T-helper 2 cell (primary cell): Measurements from ENCODE around the gene USP10.

Experiments used
- DNase-seq, 5 experiments: peaks; one replicate each; pipeline versions ENCODE4 v3.0.0 to v3.0.0-alpha.2; 2012 to 2022

USP10 gene

DNA sequence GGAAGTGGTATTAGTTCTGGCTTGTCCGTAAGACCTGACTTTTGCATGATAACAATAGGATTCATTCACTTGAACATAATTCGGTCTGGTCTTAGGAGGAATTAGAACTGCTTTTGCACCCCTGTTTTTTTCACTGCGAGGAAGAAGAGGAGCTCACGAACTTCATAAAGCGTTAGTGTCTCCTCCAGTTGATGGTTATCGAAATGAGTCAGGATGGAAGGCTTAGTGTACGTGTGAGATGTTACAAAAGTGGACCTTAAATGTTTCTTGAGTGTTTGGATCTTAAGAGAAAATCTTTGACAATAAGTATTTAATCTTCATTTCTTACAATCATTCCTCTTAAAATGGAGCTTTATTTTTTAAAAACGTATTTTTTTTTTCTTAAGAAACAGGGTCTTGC, 52.8 kb downstream of the USP10 start:
- peak in 1 of 5 experiments; percentile 64 for DNase-seq

DNA sequence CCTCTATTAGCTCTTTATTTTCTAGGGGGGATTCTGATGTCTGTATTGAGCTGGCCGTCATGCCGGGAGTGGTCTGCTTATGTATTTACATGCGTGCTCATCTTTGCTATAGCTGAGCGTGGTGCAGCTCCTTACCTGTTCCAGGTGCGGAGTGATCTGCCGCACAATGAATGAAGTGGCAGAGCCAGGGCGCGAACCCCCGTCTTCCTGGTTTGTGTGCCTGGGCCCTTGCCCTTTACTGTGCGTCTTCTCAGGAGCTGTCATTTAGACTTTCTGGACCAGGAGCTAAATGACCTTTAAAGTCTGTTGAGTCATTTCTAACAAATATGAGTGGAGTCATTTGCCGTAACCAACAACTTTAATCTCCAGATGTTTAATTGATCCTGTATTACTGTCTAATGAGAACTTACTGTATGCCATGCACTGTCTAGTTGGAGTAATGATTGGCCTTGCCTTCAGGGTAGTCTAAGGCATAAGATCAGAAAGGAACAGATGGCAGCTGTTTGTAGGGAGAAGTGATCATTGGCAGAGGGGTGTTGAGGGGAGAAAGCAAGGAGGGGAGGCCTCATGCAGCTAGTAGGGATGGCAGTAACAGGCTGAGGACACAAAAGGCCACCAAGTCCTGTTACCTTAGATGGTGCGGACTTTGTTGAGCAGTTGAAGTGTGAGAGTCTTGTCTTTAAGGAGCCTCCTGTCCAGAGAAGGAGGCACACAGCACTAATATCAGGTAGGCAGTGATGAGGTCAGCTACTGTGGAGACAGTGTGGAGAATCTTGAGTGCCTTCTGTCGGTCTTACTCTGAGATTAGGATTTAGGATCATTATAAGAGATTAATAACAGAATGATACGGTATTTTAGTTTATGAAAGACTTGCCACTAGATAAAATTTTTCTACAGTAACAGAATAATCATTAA, 53.9 kb downstream of the USP10 start:
- DNase-seq: no peak

DNA sequence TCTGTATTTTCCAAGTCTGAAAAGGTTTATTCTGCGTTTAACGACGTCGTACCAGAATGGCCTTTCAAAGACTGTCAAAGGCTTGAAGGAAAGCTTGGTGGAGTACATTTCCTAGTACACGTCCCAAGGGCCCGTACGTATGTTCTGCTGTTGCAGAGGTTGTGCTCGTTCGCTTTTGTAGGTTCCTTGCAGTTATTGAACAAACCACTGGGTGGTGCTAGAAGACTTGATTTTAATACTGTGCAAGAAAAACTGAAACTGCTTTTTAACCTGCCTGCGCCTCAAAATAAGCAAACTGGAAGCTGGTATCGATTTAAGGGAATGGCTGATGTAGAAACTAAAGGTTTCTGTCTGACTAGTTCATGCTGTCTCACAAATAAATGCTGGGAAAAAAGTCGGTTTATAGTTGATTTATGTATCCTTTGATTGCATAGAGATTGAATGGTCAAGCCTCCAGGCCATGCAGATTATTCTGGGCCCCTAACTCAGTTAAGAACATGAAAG, 54.6 kb downstream of the USP10 start:
- peak in 3 of 5 experiments; percentile 41 to 85 (median 51) for DNase-seq

DNA sequence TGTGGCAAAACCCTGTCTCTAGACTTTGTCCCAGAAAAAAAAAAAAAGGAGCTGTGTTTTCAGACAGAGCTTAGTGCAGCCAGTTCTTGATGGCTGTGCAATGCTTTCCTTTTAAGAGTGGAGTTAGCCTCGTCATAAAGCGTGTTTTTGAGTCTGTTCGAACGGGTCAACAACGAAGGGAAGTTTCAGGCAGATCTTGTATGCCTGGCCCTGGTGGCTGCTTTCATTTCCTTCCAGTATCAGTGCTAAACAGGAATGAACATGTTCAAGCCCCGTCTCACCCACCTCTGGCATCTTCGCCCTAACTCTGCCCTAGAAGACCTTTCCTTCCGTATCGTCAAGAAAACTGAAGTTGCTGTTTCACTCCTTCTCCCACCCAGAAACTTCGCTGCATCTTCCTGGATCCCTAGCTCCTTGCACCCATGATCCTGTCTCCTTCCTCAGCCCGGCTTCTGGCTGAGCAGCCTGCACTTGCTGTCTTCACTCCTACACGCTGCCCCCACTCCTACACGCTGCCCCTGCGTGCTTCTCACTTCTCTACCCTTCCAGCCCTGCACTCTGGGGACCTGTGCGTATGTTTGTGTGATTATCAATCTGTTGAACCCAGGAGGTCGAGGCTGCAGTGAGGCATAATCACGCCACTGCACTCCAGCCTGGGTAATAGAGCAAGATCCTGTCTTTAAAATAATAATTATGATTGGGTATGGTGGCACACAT, 55.3 kb downstream of the USP10 start:
- no peak for DNase-seq

DNA sequence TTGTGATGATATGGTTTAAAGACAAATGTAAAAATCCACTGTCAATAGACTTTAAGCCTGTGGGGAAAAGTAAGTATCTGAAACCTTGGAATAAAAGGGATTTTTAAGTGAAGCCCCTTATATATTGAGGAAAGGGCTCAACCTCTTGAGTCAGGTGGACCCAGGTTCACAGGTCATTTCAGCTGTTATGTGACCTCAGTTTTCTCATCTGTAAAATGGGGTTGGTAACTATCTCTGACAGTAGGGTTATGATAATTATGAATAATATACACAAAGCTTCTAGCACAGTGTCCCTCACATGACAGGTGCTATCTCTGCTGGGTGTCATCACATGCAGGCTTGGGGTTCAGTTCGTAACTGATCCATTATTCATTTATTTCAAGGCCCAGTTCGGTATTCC, 57.0 kb downstream of the USP10 start:
- DNase-seq: no peak

DNA sequence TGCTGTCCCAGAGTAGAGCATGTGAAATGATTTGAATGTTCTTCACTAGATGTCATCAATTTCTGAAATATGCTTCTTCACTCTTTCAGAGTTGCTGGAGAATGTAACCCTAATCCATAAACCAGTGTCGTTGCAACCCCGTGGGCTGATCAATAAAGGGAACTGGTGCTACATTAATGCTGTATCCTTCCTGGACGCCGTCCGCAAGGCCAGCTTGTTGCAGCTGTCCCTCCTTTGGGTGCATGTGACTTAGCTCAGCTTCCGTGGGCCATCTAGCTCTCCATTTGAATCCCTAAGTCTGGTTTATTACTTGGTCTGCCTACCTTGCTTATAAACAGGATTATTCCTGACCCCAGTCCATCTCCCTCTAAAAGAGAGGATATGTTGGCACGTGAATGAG, 58.8 kb downstream of the USP10 start:
- no peak for DNase-seq

DNA sequence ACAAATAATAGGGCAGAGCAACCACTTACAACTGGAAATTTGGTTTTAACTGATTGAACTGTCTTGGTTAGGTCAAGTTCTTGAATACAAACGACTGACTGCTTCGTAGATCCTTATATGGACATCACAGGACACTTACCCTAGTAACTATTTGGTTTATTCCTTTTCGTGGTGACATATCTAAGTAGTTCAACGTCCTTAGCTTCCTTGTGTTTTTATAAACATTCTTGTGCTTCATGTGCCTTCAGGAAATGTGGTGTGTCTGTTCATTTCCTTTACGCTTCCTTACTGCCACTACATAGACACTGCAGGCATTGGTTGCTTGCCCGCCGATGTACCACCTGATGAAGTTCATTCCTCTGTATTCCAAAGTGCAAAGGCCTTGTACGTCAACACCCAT, 59.3 kb downstream of the USP10 start:
- DNase-seq: peak in 2 of 5 experiments; percentile 34 to 44

DNA sequence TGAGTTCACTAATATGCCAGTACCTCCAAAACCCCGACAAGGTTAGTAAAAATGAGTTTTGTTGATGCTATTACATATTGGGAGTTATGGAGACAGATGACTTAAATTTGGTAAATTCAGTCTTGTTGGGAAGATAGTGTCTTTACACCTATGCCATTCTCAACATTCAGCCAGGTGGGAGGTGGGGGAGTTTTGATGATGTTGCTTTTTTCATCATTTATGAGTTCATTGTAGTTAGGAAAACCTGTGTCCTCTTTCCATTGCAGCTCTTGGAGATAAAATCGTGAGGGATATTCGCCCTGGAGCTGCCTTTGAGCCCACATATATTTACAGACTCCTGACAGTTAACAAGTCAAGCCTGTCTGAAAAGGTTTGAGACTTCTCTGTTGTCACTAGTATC, 60.1 kb downstream of the USP10 start:
- no peak for DNase-seq

DNA sequence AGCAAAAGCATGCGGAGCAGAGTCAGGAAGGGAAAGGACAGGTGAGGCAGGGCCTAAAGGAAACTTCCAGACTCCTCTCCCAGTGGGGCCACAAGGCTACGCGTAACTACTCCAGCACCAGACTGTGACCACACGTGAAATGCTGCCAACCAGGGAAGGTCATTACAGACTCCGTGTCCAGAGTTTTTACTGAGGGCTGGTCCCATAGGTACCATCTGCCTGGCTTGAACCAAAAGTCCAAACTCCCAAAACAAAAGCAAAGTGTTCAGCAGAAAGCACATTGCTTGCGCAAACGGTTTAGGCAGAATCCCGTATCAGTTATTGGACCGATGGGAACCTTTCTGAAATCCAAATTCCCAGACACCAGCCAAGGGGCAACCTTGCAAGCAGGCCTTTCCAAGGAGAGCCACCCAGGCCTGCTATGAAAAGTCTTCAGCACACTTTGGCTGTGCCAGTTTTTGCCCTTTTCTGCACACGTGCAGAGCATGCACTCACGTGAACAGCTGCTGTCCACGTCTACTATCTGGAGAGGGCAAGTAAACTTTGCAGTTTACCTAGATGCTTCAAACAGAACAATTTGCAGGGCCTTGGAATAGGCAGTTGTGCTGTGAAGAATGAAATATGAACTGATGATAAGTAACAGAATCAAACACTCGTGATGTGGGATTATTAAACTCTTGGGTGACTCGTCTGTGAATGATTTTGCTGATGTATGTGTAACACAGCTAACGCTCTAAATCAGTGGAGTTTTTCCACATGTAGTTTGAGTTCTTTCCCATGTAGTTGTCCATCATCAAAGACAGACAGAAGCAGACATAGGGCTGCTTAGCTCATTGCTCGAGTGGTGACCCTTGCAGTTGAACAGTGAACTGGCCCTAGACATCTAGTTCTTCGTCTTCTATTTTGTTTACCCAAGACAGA, 61.9 kb downstream of the USP10 start:
- DNase-seq: no peak

DNA sequence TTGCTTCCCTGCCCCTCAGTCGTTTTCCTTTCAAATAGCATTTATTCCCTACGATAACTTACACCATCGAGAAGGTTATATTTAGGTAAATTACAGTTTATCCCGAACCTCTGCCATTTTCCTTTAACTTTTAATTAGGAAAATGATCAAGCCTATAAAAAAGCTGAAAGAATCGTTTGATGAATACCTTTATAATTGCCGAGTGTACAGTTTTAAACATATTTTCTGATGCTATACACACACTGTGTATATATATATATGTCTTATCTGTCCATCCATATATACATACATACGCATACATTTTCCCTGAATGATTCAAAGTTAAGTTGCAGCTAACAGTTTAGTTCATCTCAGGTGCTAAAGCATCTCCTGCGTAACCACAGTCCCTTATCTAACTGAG, 63.4 kb downstream of the USP10 start:
- DNase-seq: no peak

DNA sequence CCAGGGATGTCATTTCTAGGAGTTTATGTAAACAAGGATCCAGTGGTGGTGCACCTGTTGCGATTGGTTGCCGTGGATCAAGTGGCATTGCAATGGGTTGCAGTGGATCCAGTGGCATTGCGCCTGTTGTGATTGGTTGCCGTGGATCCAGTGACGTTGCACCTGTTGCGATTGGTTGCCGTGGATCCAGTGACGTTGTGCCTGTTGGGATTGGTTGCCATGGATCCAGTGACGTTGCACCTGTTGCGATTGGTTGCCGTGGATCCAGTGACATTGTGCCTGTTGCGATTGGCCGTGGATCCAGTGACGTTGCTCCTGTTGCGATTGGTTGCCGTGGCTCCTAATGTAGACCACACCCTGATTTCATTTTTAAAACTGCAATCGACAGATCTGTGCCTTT, 63.8 kb downstream of the USP10 start:
- DNase-seq: no peak

DNA sequence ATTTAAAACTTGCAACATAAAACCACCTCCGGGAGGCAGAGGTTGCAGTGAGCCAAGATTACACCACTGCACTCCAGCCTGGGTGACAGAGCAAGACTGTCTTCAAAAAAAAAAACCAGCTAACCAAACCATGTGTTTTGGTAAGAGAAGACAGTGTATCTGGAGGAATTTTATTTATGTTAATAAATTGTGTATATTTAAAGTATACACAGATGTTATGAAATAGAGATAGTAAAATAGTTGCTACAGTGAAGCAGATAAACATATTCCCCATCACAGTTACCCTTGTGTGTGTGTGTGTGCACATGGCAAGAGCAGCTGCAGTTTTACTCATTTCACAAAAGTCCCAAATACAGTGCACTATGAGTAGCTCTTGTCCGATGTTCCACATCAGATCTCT, 65.2 kb downstream of the USP10 start:
- no peak for DNase-seq

DNA sequence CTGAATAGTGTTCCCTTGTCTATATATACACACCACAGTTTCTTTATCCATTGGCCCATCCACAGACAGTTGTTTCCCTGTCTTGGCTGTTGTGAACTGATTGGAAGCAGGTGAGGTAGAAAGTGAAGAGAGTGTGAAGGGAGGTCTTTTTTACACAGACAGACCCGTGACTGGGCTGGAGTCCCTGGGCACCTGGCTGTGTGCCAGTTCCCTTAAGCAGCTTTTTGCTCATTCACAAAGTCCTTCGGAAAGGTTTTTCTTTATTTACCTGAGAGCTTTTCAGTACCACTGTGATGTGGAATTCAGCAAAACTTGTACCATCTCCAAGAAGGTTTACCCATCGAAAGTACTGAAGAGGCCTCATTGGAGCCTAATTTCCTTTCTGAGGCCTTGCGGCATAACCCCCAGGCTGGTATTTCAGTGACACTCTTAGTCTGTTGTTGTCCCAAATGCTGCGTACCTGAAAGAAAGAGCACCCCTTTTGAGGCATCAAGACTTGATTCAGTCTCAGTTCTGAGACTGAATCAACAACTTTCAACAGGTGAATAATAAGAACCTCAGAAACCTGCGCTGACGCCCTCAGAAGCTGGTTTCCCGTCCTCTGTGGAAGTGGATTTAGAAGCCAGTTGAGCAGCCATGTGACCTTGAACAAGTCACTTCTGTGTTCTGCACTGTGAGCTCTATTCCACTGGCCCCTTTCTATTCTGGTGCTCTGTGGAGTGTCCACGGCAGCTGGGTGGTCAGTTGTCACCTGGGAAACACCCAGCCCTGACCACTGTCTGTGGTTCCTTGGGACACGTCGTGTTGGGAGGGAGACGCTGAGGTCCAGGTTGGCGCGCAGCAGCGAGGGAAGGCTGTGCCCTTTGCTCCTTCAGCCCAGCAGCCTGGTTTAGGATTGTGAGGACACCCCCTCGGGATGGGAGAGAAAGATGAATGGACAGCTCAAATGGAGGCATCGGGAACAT, 66.1 kb downstream of the USP10 start:
- no peak for DNase-seq

DNA sequence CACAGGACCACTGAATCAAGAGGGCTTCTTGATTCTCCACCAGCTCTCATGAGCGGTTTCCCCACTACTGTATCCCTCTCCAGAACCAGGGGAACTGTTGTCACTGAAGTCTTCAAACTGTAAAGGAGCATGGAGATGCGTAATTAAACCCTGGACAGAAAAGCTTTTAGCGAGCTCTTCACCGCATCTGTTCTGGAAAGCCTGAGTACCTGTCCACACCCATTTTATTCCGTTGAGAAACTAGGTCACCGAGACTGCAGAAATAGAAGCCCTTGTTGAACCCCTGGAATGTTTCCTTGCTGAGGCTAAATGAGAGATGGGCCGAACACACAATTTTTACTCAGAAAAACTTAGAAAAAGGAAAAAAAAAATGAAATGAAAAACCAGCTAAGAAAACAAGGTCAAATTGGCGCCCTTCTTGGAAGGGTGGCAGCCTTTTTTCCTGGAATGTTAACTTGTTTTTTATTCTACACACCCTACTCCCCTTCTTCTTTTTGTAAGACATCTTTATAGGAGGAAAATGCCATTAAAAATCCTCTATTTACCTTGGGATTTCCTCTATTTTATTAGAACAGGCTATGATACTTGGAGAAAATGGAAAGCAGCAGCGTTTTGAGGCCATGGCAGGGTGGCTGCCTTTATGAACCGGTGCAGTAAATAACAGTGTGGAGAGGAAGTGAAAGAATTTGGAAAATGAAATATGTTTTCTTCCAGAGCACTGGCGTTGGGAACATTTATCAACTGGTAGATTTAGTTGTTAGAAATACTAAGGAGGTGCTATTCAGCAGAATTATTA, 67.4 kb downstream of the USP10 start:
- DNase-seq: no peak

DNA sequence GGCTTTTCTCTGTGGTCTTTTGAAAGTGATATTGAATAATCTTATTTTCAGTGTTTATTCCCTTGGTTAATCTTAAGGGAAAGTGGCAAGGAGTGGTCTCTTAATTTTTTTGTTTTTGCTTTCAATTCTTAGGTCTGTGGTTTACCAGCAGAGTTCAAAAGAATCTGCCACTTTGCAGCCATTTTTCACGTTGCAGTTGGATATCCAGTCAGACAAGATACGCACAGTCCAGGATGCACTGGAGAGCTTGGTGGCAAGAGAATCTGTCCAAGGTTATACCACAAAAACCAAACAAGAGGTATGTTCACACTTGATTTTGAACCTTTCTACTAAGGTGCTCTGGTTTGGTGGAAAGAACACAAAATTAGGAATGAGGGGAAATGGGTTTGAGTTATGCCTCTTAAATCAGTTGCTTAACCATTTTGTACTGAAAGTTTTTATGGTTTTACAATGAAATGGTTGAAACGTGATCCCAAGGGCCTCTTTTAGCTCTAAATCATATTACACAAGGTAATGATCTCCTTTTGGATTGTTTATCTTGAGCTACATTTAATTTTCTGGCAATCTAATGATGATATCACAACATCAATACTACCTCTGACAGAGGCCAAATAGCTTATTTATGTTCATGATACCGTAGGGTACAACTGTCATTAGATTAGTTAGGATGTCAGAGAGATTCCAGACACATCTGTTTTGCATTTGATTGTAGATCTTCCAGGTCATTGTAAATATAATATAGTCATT, 68.4 kb downstream of the USP10 start:
- peak in 1 of 5 experiments; percentile 40 for DNase-seq

DNA sequence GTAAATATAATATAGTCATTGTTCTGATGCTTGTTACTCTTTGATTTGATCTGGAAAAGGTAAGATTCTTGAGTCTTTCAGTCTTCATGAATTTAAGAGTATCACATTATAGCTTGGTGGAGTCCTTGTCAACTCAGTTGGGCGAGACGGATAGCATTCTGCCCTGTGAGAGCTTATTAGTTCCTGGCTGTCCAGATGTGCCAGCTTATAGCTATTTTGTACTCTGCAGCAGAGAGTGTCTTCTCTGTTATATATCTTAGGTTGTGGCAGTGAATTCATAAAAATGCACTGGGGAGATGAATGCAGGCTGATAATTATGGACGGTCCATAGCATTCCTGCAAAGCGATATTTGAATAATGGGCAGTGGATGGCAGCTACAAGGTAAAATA, 69.0 kb downstream of the USP10 start:
- no peak for DNase-seq

DNA sequence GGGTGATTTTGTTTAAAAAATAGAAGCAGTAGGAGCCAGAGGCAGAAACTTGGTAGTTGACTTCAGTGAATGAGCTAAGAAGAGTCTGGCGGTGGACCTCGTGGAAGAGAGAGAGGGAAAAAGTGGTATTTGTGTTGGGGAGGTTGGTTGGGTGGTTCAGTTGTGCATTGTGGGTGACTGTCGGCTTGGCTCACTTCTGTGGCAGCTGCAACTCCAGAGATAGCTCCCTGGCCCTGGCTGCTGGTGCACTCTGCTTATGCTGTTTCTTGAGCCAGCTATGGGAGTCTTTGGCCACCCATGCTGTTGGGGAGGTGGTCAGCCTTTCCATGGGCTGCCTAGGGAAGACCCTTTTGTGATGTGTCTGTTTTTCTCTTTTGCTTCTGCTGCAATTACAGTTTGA, 69.6 kb downstream of the USP10 start:
- no peak for DNase-seq

DNA sequence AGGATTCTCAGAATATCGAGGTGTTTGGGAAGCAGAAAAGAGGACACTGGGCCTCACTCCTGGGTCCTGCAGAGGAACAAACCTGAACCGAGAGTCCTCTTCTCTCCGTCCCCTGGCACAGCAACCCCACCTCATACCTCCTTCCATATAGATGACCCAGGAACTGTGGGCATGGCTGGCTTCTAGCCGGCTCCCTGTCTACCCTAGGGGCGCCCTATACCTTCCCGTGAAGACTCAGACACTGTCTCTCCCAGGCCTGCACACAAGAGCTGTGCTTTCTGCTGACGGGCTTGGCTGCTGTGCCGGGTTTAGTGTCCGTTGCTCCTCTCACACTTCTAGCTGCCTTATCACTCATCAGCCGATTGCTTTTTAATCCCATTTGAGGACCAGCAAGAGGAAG, 73.5 kb downstream of the USP10 start:
- DNase-seq: no peak

DNA sequence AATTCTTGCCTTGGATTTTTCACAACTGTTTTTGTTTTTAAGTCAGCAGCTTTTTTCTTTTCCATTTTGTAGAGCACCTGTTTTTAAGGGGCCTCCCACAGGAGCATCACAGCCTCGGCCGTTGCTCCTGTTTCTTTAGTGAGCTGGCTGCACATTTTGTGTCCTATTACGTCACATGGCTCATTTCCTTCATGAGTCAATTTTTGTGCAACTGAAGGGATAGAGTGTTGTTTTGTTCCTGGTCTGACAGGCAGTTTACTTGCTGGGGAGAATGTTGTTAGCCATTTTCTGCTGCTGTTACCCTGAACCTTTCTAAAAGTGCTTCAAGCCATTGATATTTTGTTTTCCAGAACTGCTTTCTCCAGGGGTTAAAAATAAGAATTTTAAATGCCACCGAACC, 75.0 kb downstream of the USP10 start:
- no peak for DNase-seq

DNA sequence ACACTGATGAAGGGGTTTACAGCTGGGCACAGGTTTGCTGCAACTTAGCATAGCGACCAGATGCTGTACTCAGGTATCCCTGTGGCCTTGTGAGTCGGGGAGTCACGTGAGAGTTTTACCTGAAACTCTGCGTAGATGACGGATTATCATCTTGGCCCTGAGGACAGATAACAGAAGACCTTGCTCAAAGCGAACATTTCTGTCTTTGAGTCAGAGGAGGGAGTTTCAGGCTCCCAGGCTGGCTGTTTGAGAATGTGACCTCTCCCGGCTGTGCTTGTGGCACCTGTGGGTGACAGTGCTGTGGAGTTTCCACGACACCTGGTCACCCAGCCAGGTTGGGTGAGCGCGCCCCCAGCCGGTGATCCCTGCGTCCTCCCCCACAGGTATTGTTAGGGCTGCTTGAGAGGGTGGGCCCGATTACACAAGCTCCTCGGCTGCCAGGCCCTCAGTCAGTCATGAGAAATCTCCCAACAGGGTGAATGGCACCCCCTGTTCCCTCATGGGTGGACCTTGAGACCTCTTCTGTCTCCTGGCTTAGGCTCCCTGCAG, 75.5 kb downstream of the USP10 start:
- DNase-seq: no peak
